GM12873 (cell line): ENCODE measurements around the gene RBSN.

Experiments used
- CTCF ChIP-seq: IDR thresholded peaks from 2 replicates; pipeline ENCODE4 v1.5.1; 2012; ENCODE audit warnings: low read depth, mild to moderate bottlenecking, moderate library complexity, low read length, control low read depth; ENCODE audit not compliant: insufficient read depth; ENCODE audit errors: missing control alignments

Gene RBSN

GRCh38 chr3:15092686-15093085, 6.3 kb downstream of the RBSN start:
- TF ChIP-seq CTCF = no peak

- no peak for TF ChIP-seq CTCF
Observed at GRCh38 chr3:15091575-15091974, 7.4 kb downstream of the RBSN start.

- no peak for TF ChIP-seq CTCF
Observed at GRCh38 chr3:15089201-15089600, 9.7 kb downstream of the RBSN start.

GRCh38 chr3:15086699-15087098, 12.2 kb downstream of the RBSN start:
- TF ChIP-seq CTCF = no peak

GRCh38 chr3:15086263-15086662, 12.7 kb downstream of the RBSN start:
- no peak for TF ChIP-seq CTCF

GRCh38 chr3:15083252-15083651, 15.7 kb downstream of the RBSN start:
- TF ChIP-seq CTCF = no peak

- TF ChIP-seq CTCF = no peak
Observed at GRCh38 chr3:15081960-15082664, 16.8 kb downstream of the RBSN start.
